Stimulated activated CD4-positive, alpha-beta T cell treated with anti-CD3 and anti-CD28 coated beads, Interleukin-12 subunit alpha, Interleukin-12 subunit beta, amount 100 ng/mL, for 24 hours (primary cell): ENCODE results near the gene JAGN1.
"Not testable (repeated sequence)": the region's sequence is repeated elsewhere in the genome, so short reads cannot be mapped to it uniquely, and the experiment has no call there.

ENCODE experiments used
- DNase-seq, 2 experiments: peaks; one replicate each; pipeline ENCODE4 v3.0.0-alpha.2; 2020; ENCODE audit warnings: low read depth in 2 of 2

The JAGN1 gene

DNA sequence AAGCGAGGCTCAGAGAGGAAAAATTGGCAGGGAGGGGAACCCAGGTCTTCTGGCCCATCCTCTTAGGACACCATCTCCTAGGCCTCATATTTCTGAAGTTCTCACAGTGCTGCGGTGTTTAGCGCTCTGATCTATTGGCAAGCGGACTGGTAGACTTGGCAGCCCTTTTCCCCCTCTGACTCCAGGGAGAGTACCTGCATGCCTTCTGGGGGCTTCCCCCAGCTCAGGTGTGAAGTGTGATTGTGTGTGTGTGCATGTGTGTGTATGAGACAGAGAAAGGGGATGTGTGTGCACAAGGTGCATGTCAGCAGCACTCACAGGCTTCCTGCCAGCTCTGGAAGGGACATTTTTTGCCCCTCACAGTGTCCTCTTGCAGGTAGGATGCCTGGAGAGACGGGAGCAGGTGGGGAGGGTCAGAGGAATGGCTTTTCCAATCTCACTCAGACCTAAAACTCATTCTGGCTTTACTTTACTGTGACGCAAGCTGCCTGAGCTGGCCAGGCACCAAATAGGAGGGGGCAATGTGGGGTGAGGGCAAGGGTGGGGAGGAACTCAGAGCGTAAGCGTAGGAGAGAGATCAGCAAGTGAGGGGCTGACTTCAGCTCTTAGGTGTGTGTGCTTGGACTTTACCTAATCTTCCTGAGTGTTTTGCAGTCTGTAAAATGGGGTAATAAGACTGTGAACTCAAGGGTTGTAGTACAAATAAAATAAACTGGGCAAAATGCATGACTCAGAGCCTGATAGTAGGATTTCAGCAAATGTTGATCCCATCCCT, 8.2 kb downstream of the JAGN1 start:
- DNase-seq: no peak

DNA sequence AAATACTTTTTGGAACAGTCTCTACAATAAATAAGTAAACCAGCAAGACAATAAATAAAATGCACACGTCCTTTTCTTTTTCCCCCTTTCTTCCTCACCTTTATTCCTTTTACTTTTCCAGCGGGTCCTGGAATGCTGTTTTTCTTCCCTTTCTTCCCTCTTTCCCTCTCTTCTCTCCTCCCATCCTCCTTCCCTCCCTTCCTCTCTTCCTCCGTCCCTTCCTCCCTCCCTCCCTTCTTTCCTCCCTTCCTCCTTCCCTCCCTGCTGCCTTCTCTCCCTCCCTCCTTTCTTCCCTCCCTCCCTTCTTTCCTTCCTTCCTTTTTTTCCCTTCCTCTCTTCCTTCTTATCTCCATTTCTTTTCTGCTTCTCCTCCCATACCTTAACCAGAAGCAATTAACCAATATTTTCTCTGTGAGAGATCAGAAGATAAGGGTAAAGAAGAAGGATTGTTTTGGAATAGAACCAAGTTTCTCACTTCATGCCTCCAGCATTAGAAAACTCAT, 8.9 kb downstream of the JAGN1 start:
- DNase-seq: no peak

DNA sequence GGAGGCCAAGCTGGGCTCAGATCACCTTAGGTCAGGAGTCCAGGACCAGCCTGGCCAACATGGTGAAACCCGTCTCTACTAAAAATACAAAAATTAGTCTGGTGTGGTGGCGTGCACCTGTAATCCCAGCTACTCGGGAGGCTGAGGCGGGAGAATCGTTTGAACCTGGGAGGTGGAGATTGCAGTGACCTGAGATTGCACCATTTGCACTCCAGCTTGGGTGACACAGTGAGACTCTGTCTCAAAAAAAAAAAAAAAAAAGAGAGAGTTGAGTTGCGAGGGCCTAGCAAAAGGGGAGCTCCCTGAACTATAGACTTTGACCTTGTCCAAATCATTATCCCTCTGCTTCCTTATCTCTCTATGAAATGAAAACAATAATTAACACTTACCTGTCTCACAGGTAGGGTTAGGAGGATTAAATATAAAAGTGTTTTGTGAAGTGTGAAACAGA, 10.6 kb downstream of the JAGN1 start:
- not testable (repeated sequence) for DNase-seq

DNA sequence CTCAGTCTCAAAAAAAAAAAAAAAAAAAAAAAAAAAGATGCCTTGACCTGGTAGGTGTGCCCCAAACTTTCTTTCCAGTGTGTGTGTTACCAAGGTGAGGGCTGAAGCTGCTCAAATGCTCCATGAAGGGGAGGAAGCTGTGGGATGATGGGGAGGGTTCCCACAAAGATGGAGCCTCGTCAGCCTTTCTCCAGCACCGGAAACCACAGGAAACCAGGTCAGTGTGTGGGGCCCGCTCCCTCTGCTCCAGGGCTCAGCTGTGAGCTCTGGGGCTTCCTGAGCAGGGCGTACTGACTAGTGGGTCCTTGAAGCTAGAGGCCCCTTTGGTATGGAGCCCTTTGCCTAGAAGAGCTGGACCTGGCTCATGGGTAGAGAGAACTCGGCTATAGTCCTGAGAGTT, 11.6 kb downstream of the JAGN1 start:
- DNase-seq: peak in 1 of 2 experiments; percentile 35

DNA sequence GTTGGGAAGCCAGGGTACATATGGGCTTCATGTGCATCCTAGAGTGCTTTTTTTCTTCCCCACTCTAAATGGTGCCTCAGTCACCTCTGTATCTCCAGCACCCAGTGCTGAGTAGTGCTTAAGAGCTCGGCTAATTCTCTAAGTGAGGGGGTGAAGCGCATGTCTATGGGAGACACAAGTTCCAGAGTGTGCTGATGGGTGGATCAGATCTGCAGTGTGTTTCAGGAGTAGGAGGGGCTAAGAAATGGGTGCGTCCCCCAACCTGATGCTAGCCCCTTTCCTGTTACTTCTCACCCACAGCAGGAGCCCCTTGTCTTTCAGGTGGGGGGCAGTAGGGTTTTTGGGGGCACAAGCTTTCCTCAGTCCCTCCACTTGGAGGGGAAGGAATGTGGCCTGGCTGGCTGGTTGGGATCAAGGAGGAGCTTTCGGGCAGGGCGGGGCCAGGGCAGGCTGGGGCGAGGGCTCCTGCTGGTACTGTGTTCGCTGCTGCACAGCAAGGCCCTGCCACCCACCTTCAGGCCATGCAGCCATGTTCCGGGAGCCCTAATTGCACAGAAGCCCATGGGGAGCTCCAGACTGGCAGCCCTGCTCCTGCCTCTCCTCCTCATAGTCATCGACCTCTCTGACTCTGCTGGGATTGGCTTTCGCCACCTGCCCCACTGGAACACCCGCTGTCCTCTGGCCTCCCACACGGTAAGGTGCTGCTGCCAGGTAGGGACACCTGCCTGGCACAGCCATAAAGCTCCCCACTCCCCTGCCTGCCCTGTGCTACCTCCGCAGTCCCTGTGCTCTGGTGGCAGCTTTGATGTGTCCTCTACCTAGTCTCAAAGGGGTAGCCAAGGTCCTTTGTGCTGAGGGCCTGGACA, 12.2 kb downstream of the JAGN1 start, which contains the start of gene IL17RE:
IL17RE (plus strand) TSS at position 477 of the 866 bp plus-strand sequence; CDS start at position 562, 85 bp downstream.
- no peak for DNase-seq

DNA sequence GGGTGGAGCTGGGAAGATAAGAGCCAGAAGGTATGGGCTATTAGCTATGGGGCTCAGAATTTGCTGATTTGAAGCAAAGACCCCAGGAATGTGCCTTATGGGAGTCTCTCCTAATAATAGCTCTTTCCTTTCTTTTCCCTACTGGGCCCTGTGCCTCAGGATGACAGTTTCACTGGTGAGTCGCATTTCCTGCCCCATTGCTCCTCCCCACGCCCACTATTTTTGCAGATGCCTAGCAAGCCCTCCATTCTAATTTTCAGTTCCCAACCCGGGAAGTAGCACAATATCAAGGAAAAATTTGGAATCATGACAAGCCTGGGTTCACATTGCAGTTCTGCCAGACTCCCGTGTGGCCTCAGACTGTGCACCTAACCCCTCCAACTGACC, 12.8 kb downstream of the JAGN1 start:
- no peak for DNase-seq

DNA sequence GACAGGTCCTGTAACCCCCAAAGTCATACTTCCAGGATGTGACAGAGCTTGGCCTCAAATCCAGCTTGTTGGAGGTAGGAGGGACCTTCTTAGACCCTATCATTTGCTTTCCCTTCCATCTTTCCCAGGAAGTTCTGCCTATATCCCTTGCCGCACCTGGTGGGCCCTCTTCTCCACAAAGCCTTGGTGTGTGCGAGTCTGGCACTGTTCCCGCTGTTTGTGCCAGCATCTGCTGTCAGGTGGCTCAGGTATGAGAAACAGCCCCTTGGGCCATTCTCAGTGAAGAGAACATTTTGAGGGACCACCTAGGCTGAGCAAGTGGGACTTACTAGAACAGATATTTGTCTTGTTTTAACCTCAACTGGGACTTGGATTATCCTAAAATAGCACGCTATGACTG, 13.5 kb downstream of the JAGN1 start:
- no peak for DNase-seq

DNA sequence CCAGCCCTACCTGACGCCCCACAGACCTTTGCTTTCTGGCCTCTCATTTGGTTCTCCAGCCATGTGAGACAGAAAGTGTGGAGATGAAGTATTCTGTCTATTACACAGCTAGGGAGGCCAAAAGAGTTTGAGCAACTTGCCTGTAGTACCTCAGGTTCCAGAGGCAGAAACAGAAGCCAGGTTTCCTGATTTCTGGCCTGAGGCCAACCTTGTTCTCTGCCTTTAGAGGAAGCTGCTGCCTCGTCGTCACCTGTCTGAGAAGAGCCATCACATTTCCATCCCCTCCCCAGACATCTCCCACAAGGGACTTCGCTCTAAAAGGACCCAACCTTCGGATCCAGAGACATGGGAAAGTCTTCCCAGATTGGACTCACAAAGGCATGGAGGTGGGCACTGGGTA, 16.1 kb downstream of the JAGN1 start:
- no peak for DNase-seq

DNA sequence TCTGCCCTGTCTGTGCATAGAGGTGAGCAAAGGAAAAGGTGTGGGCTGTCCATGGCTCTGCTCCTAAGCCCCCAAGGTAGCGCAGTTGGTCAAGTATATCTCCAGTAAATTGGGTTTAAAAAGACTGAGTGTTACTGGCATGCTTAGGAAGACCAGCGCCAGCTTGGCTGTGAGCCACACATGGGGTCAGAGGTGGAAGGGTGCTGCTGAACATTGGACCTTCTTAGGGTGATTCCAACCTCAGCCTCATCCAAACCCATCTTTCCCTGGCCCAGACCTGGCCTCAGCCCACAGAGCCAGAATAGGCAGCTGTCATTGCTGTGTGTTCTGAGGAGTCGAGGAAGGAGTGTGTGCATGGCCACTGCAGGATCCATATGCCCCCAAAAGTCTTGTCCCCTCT, 17.9 kb downstream of the JAGN1 start:
- no peak for DNase-seq

DNA sequence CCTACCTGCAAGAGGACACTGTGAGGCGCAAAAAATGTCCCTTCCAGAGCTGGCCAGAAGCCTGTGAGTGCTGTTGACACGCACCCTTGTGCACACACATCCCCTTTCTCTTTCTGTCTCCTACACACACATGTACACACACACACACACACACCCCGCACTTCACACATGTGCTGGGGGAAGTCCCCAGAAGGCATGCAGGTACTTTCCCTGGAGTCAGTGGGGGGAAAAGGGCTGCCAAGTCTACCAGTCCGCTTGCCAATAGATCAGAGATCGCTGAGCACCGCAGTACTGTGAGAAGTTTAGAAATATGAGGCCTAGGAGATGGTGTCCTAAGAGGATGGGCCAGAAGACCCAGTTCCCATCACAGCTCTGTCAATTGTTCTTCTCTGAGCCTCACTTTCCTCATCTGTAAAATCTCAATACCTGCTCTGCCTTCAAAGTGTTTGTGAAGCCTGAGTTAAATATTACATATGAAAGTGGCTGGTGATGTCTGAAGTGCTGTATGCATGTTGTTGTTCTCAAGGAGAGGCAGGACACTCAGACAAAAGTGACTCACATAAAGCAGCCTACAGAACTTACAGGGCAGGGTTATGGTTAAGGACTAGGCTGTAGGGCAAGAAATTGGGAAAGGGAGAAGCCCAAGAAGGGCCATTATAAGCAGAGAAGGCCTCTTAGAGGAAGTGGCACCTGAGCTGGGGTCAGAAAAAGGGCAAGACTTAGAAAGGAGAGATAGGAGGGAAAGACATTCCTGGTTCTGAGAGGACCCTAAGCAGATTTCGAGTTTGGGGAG, 19.0 kb downstream of the JAGN1 start:
- no peak for DNase-seq

DNA sequence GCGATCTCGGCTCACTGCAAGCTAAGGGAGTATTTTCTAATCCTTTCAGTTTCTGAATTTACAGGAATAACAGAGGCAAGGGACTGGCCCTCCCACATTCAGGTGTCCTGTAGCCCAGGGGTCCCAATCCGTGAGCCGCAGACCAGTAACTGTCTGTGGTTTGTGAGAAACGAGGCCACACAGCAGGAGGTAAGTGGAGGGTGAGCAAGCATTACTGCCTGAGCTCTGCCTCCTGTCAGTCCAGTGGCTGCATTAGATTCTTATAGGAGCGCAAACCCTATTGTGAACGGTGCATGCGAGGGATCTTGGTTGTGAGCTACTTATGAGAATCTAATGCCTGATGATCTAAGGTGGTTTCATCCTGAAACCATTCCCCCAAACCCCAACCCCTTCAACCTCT, 21.5 kb downstream of the JAGN1 start:
- DNase-seq: no peak

DNA sequence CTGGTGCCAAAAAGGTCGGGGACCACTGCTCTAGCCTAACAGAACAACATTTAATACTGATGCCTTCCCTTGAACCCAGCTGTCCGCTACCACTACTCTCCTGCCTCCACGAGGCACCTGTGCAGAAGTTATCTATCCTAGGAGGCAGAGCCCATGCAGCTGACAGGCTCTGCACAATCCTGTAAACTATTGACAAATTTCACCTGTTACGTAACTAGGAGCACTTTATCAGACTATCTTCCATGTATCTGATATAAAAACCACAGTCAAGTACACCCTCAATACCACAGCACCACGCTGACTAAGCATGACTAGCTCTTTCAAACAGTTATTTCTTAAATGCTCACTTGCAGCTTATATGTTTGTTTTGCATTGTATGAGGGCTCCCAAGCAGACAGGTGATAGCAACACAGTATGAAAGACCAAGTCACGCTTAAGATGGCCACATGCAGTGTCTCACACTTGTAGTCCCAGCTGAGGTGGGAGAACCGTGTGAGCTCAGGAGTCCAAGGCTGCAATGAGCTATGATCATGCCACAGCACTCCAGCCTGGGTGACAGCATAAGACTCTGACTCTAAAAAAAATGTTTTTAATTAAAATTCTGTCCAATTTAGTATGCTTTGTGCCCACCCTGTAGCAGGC, 22.0 kb downstream of the JAGN1 start:
- DNase-seq: no peak

DNA sequence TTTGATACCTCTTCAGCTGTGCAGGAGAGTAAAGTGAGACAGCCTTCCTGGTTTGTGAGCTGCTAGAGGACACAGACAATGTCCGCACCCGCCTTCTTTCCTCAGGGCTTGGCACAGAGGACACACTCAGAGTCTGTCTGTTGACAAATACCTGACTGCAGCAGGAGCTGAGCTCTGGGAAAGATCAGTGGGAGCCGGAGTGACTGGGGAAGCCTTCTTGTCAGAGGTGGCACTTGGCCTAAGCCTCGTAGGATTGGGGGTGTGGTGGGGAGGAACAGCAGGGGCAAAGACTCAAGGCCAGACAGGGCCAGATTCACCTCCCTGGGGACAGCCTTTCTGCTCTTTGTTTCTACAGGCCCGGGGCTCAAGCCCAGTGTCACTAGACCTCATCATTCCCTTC, 23.2 kb downstream of the JAGN1 start:
- no peak for DNase-seq

DNA sequence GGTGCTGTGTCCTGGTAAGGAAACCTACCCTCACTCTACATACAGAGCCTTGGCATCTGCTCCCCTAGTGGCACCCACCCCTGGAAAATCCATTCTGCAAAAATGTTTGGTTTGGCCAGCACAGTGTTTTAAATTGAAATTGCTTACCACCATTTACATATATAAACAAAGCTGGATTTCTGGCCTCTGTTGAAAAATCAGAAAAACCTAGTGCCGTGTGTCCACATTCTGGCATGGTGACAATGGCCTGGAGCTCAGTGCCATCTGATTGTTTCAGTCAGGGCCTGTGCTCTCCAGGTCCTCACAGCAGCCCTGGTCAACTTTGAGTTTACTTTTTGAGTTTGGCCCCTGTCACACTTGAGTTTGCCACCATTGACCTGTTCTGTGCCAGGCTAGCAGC, 23.6 kb downstream of the JAGN1 start:
- no peak for DNase-seq

DNA sequence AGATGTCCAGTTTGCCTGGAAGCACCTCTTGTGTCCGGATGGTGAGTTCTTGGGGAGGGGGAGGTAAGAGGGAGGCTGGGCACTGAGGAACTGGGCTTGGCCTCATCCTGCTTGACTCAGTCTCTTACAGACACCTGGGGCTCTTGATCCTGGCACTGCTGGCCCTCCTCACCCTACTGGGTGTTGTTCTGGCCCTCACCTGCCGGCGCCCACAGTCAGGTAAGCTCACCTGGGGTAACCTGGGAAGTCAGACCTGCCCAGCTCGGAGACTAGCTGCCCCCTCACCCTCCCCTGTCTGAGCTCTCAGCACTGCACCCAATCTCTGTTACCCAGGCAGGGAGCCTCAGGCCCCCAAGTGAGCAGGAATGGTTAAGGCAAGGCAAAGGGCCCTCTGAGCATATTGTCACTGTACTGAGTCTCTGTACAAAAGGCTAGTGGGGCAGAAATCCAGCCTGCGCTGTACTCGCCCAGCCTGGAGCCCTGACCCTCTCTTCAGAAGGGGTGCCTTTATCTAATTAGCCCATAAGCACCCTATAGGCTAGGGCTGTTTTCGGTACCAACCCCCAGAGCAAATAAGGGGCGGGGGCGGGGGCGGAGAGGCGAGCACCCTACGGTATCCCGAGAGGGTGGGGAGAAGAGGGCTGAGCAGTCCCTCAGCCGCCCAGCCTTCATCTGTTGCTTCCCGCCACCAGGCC, 24.3 kb downstream of the JAGN1 start:
- no peak for DNase-seq

DNA sequence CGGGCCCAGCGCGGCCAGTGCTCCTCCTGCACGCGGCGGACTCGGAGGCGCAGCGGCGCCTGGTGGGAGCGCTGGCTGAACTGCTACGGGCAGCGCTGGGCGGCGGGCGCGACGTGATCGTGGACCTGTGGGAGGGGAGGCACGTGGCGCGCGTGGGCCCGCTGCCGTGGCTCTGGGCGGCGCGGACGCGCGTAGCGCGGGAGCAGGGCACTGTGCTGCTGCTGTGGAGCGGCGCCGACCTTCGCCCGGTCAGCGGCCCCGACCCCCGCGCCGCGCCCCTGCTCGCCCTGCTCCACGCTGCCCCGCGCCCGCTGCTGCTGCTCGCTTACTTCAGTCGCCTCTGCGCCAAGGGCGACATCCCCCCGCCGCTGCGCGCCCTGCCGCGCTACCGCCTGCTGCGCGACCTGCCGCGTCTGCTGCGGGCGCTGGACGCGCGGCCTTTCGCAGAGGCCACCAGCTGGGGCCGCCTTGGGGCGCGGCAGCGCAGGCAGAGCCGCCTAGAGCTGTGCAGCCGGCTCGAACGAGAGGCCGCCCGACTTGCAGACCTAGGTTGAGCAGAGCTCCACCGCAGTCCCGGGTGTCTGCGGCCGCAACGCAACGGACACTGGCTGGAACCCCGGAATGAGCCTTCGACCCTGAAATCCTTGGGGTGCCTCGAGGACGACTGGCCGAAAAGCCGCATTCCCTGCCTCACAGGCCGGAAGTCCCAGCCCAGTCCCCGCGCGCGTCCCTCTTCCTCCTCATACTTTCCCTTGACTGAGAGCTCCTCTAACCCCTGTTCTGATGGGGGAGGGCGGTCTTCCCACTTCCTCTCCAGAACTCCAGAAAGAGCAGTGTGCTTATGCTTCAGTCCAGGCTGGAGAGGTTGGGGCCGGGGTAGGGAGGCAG, 25.1 kb downstream of the JAGN1 start:
- DNase-seq: peak in 1 of 2 experiments; percentile 33

DNA sequence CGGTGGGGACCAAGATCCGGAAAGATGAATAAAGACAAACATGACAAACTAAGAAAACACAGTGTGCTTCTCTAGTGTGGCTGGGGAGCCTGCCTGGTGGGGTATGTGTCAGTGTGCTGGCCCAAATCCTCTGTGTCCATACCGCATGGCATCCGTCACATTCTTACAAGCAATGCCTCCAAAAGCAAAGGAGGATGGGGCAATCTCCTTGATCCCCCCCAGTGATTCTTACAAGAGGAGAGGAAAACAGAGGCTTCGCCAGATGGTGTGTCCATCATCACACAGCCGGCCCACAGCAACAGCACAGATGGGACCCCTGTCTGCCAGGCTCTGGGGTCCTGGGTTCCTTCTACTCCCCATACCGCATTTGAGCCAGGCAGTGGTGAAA, 25.9 kb downstream of the JAGN1 start:
- no peak for DNase-seq

DNA sequence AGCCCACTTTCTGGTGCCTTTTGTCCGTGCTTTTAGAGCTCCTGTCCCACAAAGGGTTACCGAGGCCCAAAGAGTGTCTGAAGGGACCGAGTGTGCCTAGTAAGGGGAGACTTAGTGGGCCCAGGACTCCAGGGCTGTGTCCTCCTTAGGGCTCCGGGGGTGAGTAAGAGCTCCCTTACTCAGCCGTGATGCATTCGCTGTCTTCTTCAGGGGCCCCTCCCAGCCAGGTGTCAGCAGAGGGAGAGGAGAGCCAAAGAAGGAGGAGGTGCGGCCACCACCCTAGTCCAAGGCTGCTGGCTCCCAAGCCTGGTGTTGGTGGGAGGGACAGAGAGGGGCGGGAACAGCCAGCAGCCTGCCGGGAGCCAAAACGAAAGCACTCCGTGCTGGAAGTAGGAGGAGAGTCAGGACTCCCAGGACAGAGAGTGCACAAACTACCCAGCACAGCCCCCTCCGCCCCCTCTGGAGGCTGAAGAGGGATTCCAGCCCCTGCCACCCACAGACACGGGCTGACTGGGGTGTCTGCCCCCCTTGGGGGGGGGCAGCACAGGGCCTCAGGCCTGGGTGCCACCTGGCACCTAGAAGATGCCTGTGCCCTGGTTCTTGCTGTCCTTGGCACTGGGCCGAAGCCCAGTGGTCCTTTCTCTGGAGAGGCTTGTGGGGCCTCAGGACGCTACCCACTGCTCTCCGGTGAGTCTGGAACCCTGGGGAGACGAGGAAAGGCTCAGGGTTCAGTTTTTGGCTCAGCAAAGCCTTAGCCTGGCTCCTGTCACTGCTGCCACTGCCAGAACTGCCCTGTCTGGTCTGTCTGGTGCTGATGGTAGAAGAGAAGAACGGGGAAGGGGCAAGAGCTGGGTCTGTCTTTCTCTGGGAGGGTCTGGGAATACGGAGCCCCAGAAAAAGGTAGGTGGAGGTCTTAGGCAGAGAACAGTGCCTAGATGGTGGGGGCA, 26.6 kb downstream of the JAGN1 start, which contains the start of gene IL17RC:
IL17RC (plus strand) TSS at position 365 of the 947 bp plus-strand sequence; CDS start at position 583, 218 bp downstream.
- no peak for DNase-seq
